GM19455 (cell line): ENCODE measurements around the gene MGLL.
"Not testable (repeated sequence)": the region's sequence is repeated elsewhere in the genome, so short reads cannot be mapped to it uniquely, and the experiment has no call there.

Experiments used
- ATAC-seq: cut with Tn5 transposase; IDR thresholded peaks from one replicate; pipeline ENCODE4 v1.9.1; 2021; ENCODE audit not compliant: unreplicated experiment

The MGLL gene

DNA sequence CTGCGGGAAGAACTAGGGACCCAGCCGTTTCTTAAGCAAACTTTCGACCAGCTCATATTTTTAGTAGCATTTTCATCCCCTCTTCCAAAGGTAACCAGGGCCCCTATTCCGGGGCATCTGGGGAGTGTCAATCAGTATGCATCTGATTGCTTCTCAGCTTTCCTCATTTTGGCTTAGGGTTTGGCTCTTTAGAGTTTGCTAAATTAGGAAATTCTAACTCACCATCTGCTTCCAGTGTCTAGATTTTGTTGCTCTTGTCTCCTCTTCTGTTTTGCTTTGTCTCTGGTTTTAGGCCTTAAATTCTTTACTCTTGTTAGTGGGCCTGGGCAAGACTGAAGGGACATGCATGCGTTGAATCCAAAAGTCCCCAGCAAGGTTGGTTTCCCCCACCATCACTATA, 159.2 kb downstream of the MGLL start:
- ATAC-seq, result no peak

DNA sequence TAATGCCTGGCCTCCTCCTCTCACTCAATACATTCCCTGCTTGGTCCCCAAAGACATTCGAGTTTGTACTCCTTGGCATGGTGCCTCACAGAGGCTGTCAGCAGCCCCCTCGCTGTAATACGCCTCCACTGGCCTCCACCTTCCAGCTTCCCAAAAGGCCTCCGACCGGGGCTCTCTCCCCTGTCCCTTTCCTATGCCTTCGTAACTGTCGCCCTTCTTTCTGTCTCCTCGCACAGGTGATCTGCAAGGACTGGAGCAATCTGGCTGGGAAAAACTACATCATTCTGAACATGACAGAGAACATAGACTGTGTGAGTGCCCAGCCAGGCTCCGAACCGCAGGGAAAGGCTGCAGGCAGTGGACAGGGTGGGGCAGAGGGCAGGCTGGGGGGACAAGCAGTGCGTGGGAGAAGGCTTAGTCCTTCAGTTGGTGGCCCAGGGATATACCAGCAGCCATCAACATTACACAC, 160.3 kb downstream of the MGLL start:
- no peak for ATAC-seq

DNA sequence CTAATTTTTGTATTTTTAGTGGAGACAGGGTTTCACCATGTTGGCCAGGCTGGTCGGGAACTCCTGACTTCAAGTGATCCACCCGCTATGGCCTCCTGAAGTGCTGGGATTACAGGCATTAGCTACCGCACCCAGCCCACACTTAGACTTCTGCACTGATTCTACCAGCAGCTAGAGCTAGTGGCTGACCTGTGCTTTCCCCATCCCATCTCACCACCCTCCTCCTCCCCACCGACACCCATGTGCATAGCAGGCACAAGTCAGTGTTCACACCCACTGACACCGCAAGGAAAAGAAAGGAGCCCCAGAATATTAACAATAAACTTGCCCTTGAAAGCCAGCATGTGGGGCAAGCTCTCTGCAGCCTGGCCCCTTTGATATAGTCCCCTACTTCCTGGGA, 160.7 kb downstream of the MGLL start:
- no peak for ATAC-seq

DNA sequence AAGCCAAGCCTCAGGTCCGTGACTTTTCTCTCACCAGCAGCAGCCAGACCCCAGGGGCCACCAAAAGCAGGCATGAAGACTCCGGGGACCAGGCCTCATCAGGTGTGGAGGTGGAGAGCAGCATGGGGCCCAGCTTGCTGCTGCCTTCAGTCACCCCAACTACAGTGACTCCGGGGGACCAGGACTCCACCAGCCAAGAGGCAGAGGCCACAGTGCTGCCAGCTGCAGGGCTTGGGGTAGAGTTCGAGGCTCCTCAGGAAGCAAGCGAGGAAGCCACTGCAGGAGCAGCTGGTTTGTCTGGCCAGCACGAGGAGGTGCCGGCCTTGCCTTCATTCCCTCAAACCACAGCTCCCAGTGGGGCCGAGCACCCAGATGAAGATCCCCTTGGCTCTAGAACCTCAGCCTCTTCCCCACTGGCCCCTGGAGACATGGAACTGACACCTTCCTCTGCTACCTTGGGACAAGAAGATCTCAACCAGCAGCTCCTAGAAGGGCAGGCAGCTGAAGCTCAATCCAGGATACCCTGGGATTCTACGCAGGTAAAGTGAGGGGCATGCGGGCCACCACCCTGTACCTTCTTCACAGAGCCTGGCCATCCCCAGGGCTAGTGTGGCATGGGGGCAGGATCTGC, 161.6 kb downstream of the MGLL start:
- ATAC-seq, result no peak

DNA sequence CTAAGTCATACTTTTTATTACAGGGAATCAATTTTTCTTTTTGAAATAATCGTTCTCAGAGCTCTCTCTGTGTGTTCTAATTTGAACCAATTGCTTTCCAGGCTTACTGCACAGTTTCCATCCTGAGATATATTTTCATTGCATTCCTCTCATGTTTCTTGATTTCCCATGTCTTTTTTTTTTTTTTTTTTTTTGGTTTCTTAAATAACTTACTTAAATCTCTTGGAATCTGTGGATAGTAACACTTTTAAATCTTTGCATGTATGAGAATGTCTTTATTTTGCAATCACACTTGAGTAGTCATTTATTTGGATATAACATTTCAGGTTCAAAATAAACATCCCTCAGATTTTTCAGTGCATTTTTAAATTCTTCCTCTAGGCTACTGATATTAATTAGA, 164.1 kb downstream of the MGLL start:
- ATAC-seq, result no peak

DNA sequence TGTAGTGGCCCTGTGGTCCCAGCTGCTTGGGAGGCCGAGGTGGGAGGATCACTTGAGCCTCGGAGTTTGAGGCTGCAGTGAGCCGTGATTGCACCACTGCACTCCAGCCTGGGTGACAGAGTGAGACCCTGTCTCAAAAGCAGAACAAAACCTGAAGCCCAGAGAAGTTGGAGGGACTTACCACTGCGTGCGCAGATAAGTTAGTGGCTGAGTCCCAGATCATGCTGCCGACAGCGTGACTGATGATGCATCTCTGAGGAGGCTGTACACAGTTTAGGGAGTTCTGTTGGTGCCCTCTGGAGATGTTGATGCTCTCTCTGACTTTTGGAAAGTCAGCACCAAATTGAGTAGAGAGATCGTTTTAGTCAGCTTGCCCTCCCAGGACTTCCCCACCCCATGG, 165.4 kb downstream of the MGLL start:
- ATAC-seq, result no peak

DNA sequence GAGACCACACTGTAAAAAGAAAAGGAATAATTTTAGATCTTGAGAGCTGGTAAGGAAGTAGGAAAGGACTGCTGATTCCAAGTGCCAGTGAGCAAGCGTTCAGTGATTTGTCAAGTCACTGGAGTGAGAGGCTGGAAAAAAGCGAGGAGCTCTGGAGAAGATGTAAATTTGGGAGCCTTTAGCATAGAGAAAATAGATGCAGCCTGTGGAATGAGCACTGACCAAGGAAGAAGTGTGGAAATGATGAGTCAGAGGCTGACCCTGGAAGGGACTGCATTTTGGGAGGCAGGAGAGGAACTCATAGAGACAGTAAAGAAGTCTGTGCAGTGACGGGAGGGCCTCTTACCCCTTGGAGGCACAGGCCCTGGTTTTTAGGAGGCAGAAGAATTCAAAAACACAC, 166.7 kb downstream of the MGLL start:
- no peak for ATAC-seq

DNA sequence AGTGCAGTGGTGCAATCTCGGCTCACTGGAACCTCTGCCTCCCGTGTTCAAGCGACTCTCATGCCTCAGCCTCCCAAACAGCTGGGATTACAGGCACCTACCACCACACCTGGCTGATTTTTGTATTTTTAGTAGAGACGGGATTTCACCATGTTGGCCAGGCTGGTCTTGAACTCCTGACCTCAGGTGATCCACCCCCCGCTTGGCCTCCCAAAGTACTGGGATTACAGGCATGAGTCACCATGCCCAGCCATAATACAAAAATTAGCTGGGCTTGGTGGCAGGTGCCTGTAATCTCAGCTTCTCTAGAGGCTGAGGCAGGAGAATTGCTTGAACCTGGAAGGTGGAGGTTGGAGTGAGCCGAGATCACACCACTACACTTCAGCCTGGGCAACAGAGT, 167.3 kb downstream of the MGLL start:
- not testable (repeated sequence) for ATAC-seq

DNA sequence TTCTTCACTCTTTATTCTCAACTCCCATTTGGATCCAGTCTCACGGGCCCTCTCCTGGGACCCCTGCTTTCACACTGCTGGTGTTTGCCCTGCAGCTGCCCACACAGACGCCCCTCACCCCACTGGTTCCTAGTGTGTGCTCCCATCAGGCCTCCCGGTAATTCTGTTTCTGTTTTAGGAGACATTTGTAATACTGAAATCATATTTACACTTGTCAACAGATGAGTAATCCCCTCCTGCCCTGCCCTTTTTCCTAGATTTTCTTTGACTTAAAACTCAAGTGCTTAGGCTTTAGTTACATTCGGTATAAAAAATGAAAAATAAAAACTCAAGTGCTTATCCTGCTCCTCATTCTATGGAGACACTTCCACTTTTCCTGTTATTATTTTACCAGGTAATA, 167.9 kb downstream of the MGLL start:
- no peak for ATAC-seq

DNA sequence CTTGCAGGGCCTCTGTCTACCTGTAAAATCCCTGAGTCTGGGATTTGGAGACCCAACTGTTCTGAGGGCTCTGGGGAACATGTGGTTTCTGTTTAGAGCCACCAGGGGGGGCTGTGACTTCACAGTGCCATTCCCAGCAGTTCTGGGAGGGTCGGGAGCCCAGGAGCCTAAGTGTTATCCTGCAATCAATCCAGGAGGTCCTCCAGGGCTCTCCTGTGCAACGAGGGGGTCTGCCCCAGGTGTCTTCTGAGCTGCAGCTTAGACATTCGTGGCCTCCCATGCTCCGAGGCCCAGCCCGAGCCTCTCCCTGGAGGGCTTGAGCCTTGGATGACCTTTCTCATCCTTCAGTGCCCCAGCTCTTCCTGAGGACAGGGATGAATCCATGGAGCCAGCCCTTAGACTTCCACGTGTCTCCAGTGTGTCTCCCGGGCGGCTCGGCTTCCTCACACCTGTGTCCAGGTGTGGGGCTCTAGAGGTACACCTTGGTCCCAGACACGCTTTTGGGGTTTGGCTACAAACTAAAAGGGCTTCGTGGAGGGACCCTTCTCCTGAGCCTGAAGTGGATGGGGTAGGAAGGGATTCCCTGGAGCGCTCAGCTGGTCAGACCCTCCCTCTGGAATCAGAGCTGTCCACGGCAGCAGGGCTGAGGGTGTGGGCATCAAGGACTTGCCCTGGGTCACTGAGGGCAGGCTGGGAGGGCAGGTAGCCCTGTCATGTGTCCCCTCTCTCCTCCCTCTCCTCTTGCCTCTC, 169.9 kb downstream of the MGLL start:
- ATAC-seq, result no peak

DNA sequence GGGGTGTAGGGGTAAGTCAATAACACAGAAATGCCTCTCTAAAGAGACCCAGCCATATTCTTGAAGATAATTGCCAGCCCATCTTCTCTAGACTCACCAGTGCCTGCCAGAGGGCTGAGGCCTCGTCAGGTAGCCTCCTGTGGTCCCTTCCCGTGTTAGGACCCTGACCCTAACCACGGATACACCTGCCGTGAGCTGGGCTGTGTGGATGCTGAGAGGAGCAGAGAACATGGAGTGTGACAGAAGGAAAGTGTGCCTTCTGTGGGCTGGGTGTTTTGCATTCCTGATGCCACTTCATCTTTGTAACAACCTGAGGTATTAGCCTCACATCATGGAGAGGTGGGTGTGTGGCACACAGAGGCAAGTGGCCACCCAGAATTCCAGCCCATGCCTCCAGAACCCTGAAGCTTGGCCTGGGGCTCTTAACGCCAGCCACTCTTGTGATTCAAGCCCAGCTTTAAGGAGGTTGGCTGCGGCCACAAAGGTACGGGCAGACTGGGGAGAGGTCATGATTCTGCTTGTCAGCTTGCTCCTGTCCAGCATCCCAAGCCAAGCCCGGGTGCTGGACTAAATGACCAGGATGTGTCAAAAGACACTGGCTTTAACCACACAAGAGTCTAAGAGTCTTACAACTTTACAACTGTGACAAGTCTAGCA, 170.7 kb downstream of the MGLL start:
- no peak for ATAC-seq

DNA sequence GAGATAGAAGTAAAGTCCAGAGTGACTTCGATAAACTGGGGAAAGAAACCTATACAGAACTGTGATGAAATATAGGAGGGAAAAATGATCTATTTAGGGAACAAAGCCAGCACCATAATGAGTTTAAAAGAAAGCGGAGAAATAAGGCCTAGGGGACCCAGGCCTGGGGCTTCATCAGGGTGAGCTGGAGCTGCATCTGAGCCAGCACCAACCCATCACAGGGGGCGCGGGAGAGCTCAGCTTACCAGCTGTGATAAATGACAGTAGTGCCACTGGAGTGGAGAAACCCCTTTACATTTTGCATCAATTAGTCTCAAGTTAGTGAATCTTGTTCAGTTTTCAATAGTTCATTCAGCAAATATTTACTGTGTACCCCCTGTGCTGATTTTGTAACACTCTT, 172.1 kb downstream of the MGLL start:
- ATAC-seq, result no peak

DNA sequence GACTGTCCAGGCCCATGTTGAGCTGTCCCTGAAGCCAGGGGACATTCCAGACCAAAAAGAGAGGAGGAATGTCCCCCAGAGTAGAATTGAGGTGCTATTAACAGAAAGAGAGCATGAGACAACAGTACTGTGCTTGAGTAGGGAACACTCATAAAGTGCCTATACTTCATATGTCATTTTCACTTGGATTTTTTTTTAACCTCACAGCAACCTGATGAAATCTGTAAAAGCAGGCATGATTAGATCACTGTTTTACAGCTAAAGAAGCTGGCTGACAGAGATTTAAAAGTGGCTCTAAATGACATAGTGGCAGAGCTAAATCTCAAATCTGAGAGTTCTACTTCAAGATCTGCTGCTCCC, 174.5 kb downstream of the MGLL start:
- ATAC-seq, result no peak

DNA sequence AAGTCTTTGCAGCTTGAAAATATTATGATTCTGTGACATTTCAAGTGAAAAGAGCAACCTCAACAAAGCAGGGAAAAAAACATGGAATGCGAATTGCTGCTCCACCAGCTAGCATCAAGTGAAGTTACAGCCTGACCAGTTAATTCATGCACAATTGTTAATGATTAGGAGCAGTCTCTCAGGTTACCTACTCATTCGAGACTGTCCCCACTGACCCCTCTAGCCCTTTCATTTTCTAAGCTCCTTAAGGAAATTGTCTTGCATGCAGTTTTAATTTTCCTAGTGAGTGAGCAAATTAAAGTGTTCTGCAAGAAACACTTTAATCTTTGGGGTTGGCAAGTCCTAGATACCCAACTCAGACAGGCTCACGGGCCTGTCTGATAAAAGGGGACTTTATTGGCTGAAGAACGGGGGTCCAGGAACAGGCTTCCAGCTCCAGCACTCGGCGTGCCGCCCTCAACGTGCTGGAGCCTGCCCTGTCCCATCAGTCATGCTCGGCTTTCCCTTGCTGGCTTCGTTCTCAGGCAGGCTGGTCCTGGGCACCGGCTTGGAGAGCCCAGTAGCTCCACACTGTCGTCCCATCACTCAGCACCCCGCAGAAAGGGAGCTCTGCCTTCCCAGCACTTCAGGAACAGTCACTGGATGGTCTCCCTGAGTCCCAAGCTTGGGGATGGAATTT, 175.0 kb downstream of the MGLL start:
- no peak for ATAC-seq

DNA sequence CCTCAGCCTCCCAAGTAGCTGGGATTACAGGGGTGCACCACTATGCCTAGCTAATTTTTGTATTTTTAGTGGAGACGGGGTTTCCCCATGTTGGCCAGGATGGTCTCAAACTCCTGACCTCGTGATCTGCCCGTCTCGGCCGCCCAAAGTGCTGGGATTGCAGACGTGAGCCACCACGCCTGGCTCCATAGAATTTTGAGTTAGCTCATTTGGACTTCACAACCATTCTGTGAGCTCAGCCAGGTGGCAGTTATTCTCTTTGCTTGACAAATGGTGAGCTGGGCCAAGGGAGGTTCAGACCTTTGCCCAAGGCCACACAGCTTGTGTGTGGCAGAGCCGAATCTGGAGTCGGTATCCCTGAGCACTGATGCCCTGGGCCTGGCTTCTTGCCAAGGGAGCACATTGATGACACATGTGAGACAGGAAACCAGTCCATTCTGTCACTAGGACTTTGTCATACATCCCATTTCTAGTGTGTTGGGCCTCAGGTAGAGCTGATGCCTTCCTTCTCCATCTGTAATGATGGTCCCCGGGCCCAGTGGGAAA, 175.7 kb downstream of the MGLL start:
- no peak for ATAC-seq

DNA sequence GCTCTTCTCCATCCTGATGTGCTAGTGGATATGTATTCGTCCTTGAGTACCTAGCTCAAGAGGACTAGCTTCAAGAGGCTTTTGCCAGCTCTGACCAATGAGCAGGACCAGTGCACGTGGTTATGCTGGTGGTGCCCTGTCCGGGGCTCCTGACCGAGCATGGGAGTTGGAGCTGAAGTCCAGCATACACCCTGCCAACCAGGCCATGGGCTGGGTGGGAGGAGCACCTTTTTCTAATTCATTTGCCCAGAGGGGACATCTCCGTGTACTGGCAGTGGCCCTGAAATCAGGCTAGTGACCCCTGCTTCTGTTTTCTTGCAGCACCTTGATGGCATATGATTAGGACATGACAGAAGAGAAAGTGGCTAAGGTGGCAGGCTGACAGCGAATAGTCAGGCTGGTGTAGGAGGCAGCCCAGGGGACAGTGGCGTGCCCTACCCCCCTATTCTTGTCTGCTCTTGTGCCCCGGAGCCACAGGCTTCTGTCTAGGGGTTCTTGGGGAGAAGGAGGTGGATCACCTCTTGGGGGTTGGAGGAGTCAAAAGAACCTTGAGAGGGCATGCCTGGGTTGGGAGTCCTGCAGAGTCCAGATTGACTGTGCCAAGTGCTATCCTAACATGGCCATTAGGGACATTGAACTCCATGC, 176.8 kb downstream of the MGLL start:
- ATAC-seq, result no peak

DNA sequence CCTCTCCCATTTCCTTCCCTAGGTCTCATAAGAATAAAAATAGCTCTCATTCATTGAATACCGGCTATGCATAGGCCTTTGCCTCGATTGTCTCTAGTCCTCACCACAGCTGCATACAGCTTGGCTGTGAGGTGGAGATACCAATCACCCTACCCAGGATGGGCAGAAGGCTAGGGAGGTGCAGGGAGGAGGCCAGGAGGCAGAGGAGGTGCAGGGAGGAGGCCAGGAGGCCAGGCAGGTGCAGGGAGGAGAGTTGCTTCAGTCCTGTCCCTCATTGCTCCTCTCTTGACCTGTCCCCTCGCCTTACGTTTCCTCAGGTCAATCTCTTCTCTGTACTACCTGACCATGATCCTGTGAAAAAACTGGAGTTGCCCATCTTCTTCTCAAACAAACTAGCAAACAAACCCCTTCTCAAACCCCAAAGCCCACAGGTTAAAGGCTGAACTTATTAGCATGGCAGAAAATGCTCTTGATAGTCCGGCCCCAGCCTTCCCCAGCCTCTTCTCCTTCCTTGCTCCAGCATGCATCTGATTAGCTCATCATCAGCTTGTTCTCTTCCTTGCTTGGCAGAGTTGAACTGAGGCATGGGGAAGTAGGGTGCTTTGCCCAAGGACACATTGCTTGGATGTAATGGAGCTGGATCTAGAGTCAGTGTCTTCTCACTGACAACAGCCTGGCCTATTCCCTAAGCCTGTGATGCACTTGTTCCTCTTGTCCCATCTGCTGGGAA, 177.5 kb downstream of the MGLL start:
- ATAC-seq, result no peak

DNA sequence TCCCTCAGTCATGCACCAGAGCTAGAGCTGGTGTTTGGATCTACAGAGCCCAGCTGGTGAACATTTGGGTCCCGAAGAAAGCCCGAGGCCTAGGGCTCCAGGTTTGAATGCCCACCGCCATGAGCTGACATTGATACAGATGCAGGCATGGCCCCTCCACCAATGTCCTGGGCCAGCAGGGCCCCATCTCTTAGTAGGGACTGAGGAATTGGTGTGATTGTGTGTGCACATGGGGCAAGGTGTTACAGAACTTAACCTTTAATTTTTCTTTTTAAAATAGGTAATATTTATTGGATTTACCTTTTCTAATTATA, 182.3 kb downstream of the MGLL start:
- ATAC-seq, result no peak

DNA sequence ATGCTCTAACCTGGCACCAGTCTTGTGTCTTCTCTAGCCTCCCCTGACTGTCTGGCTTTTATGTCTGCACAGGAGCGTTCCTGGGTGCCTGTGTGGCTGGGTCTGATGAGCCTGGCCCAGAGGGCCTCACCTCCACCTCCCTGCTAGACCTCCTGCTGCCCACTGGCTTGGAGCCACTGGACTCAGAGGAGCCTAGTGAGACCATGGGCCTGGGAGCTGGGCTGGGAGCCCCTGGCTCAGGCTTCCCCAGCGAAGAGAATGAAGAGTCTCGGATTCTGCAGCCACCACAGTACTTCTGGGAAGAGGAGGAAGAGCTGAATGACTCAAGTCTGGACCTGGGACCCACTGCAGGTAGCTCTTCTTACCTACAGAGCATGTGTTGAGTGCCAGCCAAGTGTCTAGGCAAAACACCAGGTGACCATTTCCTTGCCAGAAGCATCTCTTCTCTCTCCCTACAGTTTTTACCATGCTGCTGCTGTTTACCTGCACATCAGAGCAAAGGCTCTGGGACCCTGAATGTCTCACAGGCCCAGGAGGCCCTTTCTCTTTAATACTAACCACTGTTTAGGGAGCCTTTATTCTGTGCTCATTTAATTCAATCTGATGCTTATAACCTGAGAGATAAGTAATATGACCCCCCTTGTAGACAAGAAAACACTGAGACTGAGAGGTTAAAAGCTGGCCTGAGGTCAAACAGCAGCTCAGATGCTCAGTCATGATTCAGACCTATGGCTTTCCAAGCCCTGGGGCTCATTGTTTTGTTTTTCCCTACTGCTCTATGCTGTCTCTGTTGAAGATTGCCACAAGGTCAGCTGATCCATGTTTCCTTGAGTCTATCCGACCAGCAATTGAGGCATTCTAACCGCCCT, 182.9 kb downstream of the MGLL start:
- no peak for ATAC-seq
